NCI-H146 (cell line): ENCODE data around the gene EFCAB11.
"Not testable (repeated sequence)": the region's sequence is repeated elsewhere in the genome, so short reads cannot be mapped to it uniquely, and the experiment has no call there.

Source experiments
- DNase-seq: peaks from one replicate; lab custom pipeline; 2025; lab: John Stamatoyannopoulos, UW

Gene EFCAB11

GRCh38 chr14:89911010-89911919 lies 43.3 kb downstream of the EFCAB11 start:
- no peak for DNase-seq

DNA sequence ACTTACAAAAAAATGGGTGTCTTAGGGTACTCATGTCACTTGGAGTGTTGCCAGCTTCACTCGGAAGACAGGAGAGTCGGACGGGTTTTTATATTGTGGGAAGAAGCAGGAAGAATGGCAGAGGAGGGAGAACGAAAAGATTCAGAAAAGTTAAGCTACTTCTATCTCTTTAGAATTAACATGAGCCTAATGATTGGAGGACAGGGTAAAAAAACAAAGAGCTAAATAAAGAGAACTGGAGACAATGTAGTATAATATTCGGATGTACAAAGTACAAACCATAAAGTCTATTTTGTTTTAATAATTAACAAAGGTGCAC lies 43.9 kb downstream of the EFCAB11 start:
- DNase-seq, result no peak

DNA sequence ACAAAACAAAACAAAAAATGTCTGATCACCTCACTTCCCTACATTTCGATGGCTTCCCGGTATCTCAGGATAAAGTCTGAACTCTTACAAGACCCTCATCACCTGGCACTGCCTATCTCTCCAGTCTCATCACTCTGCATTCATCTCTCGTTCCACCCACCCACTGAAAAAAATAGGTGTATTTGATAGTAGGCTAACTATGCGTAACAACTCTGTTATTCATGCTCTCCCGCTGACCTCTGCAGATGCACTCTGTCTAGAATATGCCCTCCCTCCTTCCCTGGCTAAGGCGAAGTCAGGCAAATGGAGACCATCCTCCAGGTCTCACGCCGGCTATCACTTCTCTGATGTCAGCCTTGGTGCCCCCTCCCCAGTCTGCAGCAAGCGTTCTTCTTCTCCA lies 44.9 kb downstream of the EFCAB11 start:
- no peak for DNase-seq

DNA sequence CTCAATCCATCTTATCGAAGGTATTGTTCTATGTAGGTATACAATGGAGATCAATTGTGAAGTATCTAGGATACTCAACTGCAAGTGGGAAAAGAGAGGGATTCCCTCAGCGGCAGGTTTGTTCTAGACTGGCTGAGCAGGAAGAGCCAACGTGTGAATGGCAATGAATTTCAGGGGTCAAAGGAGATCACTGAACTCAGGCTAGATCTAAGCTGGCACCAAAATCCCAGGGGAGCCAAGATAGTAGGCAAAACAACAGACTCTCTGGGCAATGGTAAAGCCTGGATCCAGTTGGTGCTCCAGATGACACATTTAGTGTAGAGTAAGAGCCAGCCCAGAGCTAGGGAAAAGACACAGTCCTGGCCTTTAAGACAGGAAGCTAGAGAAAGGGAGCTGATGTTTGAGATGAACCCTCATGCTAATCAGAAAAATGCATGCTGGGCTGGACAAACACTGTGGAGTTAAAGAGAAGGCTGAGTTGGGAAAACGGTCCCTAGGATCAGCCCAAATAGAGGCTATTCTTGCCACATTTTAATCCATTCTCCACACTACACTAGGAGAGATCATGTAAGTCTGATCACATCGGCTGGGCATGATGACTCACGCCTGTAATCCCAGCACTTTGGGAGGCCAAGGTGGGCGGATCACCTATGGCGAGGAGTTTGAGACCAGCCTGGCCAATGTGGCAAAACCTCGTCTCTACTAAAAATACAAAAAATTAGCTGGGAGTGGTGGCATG lies 45.6 kb downstream of the EFCAB11 start:
- DNase-seq, result no peak

DNA sequence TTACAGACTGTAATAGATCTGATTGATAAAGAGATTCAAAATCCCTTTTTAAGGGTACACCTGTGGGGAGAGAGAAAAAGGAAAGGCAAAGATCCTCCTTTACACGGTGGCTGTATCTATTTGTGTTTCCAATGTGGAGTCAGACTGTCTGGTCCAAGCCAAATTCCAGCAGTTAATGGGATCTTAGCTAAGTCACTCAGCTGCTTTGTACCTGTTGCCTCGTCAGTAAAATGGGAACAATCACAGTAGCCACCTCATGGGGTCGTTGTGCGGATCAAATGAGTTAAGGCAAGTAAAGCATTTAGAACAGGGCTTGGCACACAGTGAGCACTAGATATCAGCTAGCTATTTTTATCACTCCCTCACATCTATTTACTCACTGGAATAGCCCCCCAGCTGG lies 46.9 kb downstream of the EFCAB11 start:
- peak; percentile 75 for DNase-seq

DNA sequence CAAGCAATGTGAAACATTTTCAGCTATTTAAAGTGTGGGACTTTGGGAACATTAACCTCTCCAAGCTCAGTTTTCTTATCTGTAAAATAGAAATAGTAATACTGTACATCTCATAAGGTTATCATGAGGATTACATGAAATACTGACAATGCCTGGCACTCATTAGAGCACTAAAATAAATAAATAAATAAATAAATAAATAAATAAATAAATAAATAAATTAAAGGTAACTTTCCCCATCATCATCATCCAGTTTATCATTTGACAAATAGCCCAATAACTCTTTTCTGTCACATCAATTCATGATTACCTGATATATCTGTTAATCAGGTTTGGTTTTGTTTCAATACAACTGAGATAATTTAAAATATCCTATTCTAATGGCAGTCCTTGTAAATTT lies 48.5 kb downstream of the EFCAB11 start:
- DNase-seq, result no peak

- no peak for DNase-seq
These were observed 51.1 kb downstream of the EFCAB11 start for GRCh38 chr14:89903340-89903952.

GRCh38 chr14:89902881-89903280 lies 51.6 kb downstream of the EFCAB11 start:
- no peak for DNase-seq

GRCh38 chr14:89900802-89901201 lies 53.7 kb downstream of the EFCAB11 start:
- no peak for DNase-seq

GRCh38 chr14:89899917-89900663 lies 54.4 kb downstream of the EFCAB11 start:
- peak; percentile 37 for DNase-seq

DNA sequence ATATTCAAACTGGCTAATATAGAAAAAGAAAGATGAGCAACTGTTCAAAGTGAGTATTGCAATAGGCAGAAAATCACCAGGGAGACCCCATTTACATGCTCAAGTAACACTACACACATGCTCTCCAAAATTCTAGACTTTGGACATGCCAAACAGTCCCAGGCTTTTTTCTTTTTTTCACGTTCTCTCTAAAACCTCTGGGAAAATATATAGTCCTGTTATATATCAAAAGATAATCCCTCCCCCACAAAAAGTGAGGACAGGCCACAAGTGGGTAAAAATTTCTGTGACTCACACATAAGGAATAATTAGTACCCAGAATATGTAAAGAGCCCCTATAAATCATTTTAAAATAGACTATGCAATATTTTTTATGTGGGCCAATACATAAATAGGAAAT lies 55.2 kb downstream of the EFCAB11 start:
- DNase-seq, result no peak

DNA sequence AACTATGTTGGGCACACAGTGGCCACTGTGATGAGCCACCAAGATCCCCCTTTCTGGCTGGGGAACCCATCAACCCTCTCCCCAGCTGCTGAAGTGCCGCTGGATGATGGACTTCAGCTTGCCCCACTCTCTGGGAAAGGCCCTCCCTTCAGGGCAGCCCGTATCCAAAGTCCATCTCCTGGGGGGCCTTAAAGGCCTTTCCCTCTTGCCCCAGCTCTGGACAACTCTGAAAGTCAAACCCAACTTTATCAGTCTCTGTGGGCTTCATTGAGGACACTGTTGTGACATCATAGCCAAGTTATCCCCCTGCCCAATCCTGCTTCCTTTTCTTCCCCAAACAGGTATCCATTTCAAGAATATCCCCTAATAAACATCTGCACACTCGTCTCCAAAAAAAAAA lies 61.1 kb downstream of the EFCAB11 start:
- not testable (repeated sequence) for DNase-seq

DNA sequence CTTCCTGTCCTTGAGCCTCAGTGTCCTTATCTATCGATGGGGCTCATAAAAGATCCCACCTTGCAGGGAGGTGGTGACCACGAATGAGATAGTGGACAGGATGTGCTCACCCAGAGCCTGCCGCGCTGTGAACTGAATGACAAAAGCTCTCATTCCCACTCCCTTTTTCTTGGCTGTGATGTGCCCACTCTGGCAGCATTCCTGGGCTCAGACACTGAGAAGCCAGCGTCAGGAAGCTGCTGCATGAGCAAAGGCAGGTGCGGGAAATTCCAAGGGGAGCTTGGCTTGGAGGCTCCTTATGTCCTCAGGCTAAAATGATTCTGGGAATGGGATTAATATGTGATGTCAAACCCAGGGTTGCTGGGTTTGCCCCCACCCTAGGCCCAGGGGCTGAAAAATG lies 61.6 kb downstream of the EFCAB11 start:
- no peak for DNase-seq

DNA sequence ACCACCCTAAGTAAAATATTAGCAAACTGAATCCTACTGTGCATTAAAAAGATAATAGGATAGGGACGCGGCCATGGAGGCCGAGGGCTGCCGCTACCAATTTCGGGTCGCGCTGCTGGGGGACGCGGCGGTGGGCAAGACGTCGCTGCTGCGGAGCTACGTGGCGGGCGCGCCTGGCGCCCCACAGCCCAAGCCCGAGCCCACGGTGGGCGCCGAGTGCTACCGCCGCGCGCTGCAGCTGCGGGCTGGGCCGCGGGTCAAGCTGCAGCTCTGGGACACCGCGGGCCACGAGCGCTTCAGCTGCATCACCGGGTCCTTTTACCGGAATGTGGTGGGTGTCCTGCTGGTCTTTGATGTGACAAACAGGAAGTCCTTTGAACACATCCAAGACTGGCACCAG lies 62.8 kb downstream of the EFCAB11 start:
- not testable (repeated sequence) for DNase-seq

DNA sequence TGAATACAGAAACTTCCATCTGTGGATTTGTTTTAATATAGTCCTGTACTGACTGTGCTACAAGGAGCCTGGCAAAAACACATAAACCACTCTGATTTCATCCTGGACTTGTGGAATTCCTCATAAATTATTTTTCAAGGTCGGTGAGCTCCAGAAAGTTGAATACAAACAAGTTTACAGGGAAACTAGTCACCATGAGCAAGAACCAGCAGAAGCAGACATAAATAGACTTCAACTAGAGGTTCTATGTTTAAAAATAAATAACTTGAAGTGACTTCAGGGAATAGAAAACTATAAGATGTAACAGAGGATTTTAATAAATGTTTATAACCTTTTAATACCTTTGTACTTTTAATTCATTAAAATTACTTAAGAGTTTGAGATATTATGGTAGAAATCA lies 63.5 kb downstream of the EFCAB11 start:
- no peak for DNase-seq

- DNase-seq, result no peak
These were observed 63.9 kb downstream of the EFCAB11 start for GRCh38 chr14:89890589-89890988.

- DNase-seq, result no peak
These were observed 64.9 kb downstream of the EFCAB11 start for GRCh38 chr14:89889626-89890025.

- DNase-seq, result no peak
These were observed 69.8 kb downstream of the EFCAB11 start for GRCh38 chr14:89884761-89885160.

GRCh38 chr14:89881839-89882238 lies 72.7 kb downstream of the EFCAB11 start:
- DNase-seq, result no peak

GRCh38 chr14:89874091-89874490 lies 80.4 kb downstream of the EFCAB11 start:
- not testable (repeated sequence) for DNase-seq

GRCh38 chr14:89870316-89870715 lies 84.2 kb downstream of the EFCAB11 start:
- DNase-seq, result no peak

DNA sequence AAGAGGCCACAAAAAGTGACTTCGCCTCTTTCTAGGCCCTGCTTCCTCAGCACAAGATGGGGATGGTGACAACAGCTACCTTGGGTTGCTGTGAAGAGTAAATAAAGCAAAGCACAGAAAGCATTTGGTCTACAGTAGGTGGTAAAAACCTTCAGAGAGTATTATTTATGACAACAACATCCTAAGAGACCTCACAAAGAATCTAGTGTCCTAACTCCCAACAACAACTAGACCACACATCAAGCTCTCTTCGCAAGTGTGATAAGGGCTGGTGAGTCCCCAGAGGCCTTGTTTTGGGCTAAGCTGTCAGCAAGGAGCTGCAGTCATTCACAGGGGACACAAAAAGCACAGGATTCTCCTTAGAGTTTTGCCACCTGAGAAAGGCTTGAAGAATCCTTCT lies 84.9 kb downstream of the EFCAB11 start:
- no peak for DNase-seq
